Loucy (cell line): ENCODE results near the gene TDRD10.

ENCODE experiments used
- EZH2phosphoT487 ChIP-seq: fragments of 200-600 bp; IDR thresholded peaks from 2 replicates; pipeline ENCODE4 v1.6.1; 2018; ENCODE audit warnings: antibody characterized with exemption, mild to moderate bottlenecking, moderate library complexity, borderline replicate concordance
- TF ChIP-seq, protein P1 (sequence below): fragments of 200-600 bp; sonication (generic); conservative IDR thresholded peaks from 2 replicates; pipeline ENCODE4 v1.5.1; 2014; ENCODE audit warnings: mild to moderate bottlenecking, antibody characterized with exemption, low read length

DNA sequence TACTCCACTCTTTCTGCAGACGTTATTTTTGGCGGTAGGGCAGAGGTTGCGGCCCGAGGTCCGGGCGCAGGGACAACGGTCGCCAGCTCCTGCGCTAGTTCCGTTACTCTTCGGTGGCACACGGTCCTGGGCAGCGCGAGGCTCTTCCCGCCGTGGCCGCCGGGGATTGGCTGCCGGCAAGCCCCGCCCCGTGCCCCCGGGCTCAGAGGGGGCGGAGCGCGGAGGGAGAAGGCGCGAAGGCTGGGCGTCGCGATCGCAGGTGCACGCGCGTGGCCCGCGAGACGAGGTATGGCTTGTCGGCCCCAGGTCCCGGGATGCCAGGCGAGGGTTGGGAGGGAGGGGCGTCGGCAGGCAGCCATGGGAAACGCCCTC, 711 bp downstream of the TDRD10 start:
- no peak for TF ChIP-seq EZH2phosphoT487
- TF ChIP-seq, protein P1, sequence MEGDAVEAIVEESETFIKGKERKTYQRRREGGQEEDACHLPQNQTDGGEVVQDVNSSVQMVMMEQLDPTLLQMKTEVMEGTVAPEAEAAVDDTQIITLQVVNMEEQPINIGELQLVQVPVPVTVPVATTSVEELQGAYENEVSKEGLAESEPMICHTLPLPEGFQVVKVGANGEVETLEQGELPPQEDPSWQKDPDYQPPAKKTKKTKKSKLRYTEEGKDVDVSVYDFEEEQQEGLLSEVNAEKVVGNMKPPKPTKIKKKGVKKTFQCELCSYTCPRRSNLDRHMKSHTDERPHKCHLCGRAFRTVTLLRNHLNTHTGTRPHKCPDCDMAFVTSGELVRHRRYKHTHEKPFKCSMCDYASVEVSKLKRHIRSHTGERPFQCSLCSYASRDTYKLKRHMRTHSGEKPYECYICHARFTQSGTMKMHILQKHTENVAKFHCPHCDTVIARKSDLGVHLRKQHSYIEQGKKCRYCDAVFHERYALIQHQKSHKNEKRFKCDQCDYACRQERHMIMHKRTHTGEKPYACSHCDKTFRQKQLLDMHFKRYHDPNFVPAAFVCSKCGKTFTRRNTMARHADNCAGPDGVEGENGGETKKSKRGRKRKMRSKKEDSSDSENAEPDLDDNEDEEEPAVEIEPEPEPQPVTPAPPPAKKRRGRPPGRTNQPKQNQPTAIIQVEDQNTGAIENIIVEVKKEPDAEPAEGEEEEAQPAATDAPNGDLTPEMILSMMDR, result no peak
